ENCODE measurements around the gene RBMS3.

Gene RBMS3

DNA sequence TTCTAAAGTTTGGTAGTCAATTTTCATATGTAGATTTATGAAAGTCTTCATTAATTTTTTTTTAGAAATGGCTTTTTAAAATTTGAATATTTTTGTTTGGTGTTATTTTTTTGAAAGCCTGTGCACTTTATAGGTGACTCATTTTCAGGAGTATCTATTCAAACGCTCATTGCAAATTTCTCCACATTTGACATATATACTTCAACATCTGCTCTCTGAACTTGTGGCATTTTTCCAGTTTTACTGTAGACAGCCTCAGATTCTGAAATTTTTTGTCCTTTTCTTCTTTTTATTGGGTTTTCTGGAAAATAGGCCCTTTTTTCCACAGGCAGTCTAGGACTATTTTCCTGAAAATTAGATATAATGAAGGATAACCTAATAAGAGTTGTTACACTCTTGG is 396.6 kb downstream of the RBMS3 start:
- no peak overlapping the region for H3K4me3 ChIP-seq (ENCODE audit: low read depth, low read length)
- TF ChIP-seq, protein P1, sequence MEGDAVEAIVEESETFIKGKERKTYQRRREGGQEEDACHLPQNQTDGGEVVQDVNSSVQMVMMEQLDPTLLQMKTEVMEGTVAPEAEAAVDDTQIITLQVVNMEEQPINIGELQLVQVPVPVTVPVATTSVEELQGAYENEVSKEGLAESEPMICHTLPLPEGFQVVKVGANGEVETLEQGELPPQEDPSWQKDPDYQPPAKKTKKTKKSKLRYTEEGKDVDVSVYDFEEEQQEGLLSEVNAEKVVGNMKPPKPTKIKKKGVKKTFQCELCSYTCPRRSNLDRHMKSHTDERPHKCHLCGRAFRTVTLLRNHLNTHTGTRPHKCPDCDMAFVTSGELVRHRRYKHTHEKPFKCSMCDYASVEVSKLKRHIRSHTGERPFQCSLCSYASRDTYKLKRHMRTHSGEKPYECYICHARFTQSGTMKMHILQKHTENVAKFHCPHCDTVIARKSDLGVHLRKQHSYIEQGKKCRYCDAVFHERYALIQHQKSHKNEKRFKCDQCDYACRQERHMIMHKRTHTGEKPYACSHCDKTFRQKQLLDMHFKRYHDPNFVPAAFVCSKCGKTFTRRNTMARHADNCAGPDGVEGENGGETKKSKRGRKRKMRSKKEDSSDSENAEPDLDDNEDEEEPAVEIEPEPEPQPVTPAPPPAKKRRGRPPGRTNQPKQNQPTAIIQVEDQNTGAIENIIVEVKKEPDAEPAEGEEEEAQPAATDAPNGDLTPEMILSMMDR (IDR thresholded peaks at IDR 0.05; ENCODE audit: borderline replicate concordance, insufficient read depth, low read depth, low read length), result no peak

DNA sequence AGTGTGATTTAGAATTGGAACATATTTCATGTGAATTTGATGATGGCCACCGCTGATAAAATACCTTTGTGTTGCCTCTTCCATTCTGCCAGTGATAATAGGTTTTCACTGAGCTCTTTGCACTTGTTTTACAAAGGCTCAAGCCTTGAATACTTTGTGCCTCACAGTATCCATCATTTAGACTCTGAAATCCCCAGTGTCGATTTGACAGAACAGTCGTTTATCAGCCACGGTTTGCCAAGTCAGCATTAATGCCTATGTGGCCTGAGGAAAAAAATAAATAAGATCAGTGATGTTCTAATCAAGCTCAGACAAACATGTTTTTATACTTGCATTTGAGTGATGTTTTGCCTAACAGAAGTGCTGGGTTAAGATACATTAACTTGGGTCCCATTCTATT is 399.1 kb downstream of the RBMS3 start:
- H3K4me3 ChIP-seq (ENCODE audit: low read depth, low read length), result no peak overlapping the region
- TF ChIP-seq, protein P1 (IDR thresholded peaks at IDR 0.05; ENCODE audit: borderline replicate concordance, insufficient read depth, low read depth, low read length), result no peak

DNA sequence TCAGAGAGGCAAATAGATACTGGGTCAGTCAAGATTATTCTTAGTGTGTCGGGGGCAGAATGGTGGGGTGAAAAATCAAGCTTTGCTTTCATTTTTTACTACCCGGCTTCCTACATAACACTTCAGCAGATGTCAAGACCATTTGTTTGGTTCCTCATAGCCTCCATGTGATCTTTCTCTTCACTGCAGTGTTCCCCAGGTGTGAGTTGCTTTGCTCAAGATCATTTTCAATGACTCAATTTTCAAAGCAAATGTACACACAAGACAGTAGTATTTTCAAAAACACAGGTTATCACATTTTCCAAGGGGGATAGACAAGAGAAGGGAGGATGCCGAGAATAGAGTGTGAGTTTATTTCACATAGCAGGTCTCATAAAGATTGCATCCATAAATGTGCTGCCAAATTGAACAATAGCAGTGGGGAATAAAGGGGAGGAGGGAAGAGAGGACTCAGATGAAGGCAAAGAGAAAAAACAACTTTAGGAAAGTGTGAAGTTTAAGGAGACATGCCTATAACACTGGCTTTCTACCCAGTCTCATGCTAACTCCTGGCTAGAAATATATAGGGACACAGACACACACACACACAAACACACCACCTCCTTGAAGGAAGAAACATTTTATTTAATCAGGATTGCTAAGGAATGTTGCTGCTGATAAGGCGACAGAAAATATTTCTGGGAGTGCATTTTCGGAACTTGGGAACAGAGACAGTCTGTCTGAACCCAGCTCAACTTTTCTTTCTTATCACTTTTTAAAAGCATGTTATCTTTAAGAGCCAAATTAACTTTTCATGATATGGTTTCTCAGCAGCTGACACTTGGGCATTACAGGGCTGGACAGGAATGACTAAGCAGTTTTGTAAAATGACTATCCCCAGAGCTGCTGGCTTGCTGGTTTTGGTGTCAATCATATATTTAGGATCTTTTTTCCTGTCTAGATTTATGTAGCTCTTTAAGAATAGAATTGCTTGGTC is 402.4 kb downstream of the RBMS3 start:
- TF ChIP-seq, protein P1 (IDR thresholded peaks at IDR 0.05; ENCODE audit: borderline replicate concordance, insufficient read depth, low read depth, low read length), result no peak
- H3K4me3 ChIP-seq (ENCODE audit: low read depth, low read length), result no peak overlapping the region

DNA sequence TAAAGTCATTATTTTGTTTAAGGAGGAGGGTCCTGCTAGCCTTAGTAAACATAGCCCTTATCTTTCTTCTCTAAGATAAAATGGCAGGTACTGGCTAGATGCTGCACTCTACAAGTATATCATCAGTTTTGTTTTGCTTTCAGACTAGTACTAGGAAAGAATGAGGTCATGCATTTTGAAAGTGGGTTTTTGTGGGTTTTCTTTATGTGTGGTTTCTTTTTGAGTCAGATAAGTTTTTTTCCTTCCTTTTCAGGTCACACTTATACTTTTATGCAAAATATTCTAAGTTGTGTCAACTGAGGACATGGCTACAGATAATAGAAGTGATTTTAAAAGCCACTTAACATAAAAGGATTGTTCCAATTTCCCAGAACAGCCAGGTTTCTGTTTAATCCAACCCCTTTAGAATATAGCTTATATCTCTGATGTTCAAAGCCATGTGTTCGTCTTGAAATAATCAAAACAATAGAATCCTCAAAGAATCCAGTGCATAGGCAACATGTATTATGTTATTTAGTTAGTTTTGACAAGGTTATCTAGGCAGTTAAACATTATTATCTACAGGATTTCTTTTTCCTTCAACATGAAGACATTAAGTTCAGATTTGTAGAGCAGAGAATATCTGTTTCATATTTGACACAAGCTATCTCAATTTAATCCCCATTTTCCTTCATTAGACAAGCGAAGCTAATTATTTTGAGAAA is 406.2 kb downstream of the RBMS3 start:
- H3K4me3 ChIP-seq (ENCODE audit: low read depth, low read length), result no peak overlapping the region
- TF ChIP-seq, protein P1 (IDR thresholded peaks at IDR 0.05; ENCODE audit: borderline replicate concordance, insufficient read depth, low read depth, low read length), result no peak

DNA sequence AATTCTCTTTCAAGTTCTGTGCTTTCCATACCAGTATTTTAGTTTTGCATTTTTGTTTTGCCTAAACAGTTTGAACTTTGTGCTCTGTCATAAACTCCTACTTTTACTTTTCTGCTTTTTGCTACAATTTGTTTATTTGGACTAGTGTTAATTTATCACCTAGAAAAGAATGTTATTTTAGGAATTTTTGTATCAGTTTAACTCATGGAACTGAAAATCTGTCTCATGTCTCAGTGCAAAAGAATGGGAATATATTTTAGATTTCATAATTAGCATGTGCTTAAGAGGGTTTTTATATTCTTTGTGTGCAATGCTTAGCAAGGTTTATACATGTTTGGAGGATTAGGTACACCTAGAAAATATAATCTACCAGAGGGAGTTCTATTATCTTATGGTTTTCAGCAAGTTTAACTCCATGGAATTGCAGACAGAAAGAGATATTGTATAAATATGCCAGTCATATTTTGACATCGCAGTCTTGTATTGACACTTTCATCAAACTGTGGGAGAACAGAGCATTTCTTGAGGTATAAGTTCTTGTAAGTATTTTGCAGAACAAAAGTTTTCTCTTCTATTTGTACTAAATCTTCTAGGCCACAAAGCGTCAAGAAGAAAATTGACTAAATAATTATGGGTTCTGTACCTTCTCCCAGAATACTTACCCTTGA is 409.9 kb downstream of the RBMS3 start:
- TF ChIP-seq, protein P1 (IDR thresholded peaks at IDR 0.05; ENCODE audit: borderline replicate concordance, insufficient read depth, low read depth, low read length), result no peak
- no peak overlapping the region for H3K4me3 ChIP-seq (ENCODE audit: low read depth, low read length)

DNA sequence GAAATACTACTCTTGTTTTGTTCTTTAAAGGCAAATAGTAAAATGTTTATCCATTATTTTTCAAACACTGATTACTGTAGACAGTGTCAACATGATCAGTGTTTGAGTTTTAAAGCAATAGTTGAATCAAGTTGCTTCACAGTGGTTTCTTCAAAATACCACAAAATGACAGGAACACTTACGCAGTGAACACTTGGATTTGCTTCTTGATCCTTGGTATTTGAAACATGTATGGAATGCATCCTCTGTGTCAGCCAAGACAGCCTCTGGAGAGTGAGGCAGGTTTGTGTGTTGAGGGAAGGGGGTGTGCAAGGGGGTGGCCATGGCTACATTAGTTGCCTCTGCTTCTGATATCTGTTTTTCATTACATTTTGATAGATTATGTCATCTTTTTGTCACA is 413.0 kb downstream of the RBMS3 start:
- H3K4me3 ChIP-seq (ENCODE audit: low read depth, low read length), result no peak overlapping the region
- TF ChIP-seq, protein P1 (IDR thresholded peaks at IDR 0.05; ENCODE audit: borderline replicate concordance, insufficient read depth, low read depth, low read length), result no peak

Measured in GM12875 (cell line).